GM10248 (cell line): Measurements from ENCODE around the gene KCNIP4.

ENCODE experiments used
- CTCF ChIA-PET: fragments of 300-600 bp; sonication (Branson Sonifier 250); formaldehyde crosslinking; extraction: SDS; loops from one replicate; lab custom pipeline; 2021; ENCODE audit warnings: antibody characterized with exemption; lab: Yijun Ruan, JAX
- POLR2A ChIA-PET: fragments of 350-650 bp; sonication (Branson Sonifier 250); formaldehyde crosslinking; extraction: SDS; loops from one replicate; lab custom pipeline; 2020; ENCODE audit warnings: antibody characterized with exemption; lab: Yijun Ruan, JAX
- DNase-seq: peaks from one replicate; pipeline ENCODE4 v3.0.0; 2012; ENCODE audit errors: extremely low spot score
- TF ChIP-seq, protein P1 (sequence below): IDR thresholded peaks from 2 replicates; pipeline ENCODE4 v1.5.1; 2012; ENCODE audit warnings: mild to moderate bottlenecking, low read depth; ENCODE audit errors: extremely low read depth, missing control alignments, control extremely low read depth

KCNIP4 gene

DNA sequence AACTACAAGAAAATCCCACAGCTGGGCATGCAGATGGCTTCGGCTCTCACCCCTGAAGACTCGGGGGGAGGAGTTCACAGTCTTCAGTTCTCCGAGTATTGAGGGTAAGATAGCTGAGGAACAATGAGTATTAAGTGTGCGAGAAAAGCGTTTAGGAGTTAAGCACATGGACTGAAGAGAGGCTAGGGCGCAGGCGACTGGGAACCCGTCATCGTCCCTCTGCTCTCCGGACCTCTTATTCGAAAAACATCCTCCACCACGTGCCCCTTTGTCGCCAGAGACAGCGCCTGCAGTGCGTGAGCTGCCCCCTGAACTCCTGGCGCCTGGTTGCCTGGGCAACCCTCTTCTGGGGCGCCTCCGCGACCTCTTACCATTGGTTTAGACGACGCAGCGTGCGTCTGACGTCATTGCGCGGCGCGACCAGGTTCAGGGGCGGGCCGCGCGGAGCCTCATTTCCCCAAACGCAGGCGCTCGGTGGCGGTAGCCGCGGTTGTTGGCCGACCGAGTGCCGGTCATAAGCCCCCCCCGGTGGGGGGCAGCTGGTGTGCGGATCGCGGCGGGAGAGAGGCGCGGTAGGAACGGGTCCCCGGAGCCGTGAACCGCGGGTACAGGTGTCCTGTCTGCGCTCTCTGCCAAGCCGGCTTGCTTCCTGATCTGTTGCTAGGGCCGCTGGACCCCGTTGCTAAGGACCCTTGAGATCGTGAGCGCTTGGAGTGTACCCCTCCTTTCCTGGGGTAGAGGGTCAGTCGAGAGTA lies 1248.4 kb downstream of the KCNIP4 start, which contains the start of gene PACRGL:
PACRGL (plus strand) TSS at position 452 of the 755 bp plus-strand sequence. CDS start 4,024 bp downstream, outside the sequence.
- DNase-seq: peak; percentile 92
- CTCF ChIA-PET: interaction anchor here (1.3 to 3.4 kb wide), 3 partner anchors 13 to 17 kb away, joined by 3 to 23 read pairs (median 3); no protein-coding TSS in a partner anchor
- TF ChIP-seq, protein P1, sequence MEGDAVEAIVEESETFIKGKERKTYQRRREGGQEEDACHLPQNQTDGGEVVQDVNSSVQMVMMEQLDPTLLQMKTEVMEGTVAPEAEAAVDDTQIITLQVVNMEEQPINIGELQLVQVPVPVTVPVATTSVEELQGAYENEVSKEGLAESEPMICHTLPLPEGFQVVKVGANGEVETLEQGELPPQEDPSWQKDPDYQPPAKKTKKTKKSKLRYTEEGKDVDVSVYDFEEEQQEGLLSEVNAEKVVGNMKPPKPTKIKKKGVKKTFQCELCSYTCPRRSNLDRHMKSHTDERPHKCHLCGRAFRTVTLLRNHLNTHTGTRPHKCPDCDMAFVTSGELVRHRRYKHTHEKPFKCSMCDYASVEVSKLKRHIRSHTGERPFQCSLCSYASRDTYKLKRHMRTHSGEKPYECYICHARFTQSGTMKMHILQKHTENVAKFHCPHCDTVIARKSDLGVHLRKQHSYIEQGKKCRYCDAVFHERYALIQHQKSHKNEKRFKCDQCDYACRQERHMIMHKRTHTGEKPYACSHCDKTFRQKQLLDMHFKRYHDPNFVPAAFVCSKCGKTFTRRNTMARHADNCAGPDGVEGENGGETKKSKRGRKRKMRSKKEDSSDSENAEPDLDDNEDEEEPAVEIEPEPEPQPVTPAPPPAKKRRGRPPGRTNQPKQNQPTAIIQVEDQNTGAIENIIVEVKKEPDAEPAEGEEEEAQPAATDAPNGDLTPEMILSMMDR: no peak
- POLR2A ChIA-PET: interaction anchor here (0.6 kb wide), 1 partner anchor 280 kb away, joined by 5 read pairs; no protein-coding TSS in a partner anchor

DNA sequence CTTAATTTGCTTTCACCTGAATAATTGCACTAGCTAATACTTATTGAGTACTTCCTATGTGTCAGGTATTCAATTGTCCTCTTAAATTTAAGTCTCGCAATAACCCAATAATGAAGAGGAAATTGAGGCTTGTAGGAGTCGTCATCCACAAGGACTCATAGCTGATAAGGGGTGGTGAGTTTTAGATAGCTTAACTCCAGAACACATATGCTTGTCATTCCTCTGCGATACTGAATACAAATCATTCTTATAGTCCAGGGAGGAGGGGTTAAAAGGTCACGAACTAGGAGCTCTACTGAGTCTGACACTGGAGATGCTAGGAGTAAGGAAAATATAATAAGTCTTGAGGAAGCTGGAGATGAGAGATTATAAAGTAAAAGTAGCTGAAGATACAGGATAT lies 1249.8 kb downstream of the KCNIP4 start:
- DNase-seq: no peak
- CTCF ChIA-PET: interaction anchor here (0.9 to 3.4 kb wide), 5 partner anchors 11 to 26 kb away, joined by 3 to 23 read pairs (median 3); no protein-coding TSS in a partner anchor
- TF ChIP-seq, protein P1: no peak
- POLR2A ChIA-PET: no interaction called here

DNA sequence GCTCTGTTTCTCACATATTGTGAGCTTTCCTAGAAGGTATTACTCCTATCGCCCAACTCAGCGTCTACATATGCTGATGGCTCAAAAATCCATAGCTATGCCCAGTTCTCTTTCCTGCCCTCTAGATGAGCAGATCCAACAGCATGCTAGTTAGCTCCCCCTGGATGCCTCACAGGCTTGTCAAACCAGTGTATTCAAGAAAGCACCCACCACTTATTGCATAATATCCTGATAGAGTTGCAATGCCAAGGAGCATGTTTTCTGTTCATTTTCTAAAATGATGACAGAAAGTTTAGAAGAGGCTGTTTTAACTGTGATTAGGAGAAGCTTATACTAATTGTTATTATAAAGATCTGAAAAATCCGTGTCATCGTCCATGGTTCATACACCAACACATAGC lies 1250.2 kb downstream of the KCNIP4 start:
- TF ChIP-seq, protein P1: no peak
- DNase-seq: no peak
- ChIA-PET POLR2A (no interaction called here), CTCF (interaction anchor here (0.9 to 3.4 kb wide), 4 partner anchors 10 to 26 kb away, joined by 3 to 23 read pairs (median 3); no protein-coding TSS in a partner anchor)

DNA sequence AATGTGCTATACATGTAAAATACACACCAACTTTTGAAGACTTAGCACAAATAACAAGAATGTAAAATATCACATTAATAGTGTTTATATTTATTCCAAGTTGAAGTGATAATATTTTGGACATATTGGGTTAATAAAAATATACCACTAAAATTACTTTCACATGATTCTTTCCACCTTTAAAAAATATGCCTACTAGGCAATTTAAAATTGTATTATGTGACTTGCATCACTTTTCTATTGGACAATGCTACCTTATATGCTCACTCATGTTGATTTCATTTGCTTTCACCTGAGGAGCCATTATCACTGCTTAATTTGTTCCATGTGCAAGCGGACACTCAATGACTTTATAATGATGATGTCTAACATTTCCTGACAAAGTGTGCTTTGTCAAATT lies 1251.8 kb downstream of the KCNIP4 start:
- TF ChIP-seq, protein P1: no peak
- POLR2A ChIA-PET: no interaction called here
- no peak for DNase-seq
- CTCF ChIA-PET: interaction anchor here (1.3 kb wide), 1 partner anchor 275 kb away, joined by 3 read pairs; no protein-coding TSS in a partner anchor

DNA sequence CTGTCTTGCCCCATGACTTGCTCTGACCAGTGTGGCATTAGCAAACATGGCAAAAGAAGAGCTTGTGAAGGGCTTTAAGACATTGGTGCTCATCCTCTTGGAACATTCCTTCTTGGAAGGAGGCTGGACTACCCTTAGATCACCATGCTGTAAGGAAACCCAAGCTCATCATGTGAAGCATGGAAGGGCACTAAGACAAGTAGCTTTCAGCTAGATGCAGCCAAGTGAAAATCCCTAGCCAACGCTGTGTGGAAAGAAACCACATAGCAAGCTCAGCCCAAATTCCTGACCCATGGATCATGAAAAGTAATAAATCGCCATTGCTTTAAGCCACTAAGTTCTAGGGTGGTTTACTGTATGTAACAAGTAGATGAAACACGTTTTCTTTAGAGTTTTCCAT lies 1260.7 kb downstream of the KCNIP4 start:
- no peak for DNase-seq
- POLR2A ChIA-PET: no interaction called here
- TF ChIP-seq, protein P1: no peak
- CTCF ChIA-PET: interaction anchor here (1.3 to 1.8 kb wide), 6 partner anchors 10 to 293 kb away, joined by 3 to 4 read pairs (median 3); no protein-coding TSS in a partner anchor

- peak; percentile 24 for DNase-seq
- POLR2A ChIA-PET: no interaction called here
Observed at GRCh38 chr4:20684852-20685763, 1263.5 kb downstream of the KCNIP4 start.

More at GRCh38 chr4:20684852-20685763, 1263.5 kb downstream of the KCNIP4 start:
- CTCF ChIA-PET: interaction anchor here (0.8 to 2.9 kb wide), 25 partner anchors 8 to 1995 kb away, joined by 3 to 23 read pairs (median 4); partner anchors contain the start of gene PACRGL
- TF ChIP-seq, protein P1: peak; percentile 42
